ENCODE results near the gene SHH. TPM values are rescaled to one million over a fixed set of nuclear protein-coding genes. Genes with fewer than 3 reads are reported as not detected.

SHH gene
- total RNA-seq (2014; rRNA removed; shearing (Covaris generic)), result not detected in 2 replicates

DNA sequence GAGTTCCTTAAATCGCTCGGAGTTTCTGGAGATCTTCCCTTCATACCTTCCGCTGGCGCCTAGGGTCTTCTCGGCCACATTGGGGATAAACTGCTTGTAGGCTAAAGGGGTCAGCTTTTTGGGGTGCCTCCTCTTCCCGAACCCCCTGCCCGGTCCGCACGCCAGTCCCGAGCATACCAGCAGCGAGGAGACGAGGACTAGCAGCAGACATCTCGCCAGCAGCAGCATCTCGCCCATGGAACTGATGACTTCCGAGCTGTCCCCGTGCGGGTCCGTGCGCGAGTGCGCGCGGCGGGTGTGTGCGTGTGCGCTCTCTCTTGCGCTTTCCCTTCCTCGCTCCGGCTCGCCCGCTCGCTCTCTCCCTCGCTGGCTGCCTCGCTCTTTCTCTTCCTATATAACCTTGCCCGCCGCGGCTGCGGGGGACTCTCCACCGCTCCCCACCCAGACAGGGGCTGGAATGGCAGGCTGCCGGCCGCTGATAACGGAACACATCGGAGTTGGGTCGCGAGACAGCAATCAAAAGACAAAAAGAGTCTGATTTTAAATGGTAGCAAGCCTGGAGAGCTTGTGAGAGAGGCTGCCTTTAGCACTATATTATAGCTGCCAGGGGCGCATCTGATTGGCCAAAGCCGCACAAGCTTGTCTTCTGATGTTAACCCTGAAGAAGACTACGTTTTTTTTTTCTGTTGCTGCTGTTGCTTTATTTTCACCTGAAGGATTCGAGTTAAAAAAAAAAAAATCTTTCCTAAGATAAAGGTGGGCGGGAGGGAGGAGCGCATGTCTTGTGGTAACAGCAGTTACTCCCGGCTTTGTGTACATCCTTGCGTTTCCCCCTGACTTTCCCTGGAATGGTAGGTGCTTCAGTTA lies at the start of gene SHH:
SHH (minus strand) TSS at position 569 of the 867 bp plus-strand sequence; CDS start at position 228, 341 bp downstream.
- DNase-seq (ENCODE audit: low read depth), result no peak

DNA sequence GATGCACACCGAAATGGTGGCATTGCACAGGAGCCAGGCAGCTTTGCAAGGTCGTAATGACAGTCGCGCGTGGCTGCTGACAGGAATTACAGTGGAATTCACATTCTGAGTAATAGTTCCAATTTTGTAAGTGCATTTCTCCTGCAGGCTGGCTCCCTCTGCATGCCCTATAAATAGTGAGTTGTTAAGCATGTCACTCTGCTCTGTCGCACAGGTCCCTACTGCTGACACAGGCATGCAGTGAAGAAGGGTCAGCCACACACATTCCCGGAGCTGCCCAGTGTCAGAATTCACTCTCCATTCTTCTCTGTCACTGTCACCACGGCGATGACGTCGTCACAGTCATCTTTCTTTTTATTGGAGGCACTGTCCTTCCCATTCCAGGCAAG lies 49.2 kb upstream of the SHH start:
- no peak for DNase-seq (ENCODE audit: low read depth)

DNA sequence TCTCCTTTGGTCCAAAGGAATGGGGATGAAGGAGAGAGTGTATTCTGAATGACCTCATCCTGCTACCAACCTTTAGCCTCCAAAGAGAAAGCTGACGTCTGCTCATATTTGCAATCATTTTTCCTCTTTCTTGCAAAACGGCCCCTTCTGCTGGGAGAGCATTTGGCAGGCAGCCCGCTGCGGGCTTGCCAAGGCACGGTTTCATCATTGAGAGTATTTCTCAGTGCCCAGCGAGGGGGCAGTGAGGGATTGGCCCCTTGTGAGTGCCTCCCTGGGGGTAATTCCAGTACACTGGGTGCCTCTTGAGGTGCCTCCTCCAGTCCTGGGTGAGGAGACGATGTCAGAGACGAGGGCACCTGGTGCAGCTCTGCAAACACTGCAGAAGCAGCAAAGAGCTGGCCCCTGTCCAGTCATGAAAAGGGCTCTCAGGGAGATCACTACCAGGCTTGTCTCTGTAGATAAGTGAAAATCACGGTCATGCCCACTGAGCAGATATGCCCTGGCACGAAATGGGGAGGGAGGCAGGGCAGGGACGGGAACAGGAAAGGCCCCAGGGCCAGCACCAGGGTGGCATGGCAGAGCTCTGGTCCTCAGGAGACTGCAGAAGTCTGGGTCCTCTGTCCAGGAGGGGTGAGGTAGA lies 48.7 kb upstream of the SHH start:
- peak; percentile 60 for DNase-seq (ENCODE audit: low read depth)

DNA sequence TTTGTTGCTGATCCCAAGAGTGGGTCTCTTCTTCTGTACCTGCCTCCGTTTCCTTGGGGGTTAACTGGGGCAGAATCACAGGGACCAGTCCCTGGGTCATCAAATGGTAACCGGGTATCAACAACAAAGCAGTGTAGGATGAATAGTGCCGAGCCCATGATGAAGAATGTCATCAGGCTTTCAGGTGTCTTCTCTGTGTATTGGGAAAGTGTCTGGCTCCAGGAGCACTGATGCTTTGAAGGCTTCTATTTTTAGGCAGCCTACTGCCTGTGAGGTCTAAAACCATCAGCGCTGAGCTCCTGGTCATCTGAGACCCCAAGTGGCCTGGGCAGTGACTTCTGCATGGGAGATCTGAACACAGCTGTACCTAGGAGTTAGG lies 48.2 kb upstream of the SHH start:
- no peak for DNase-seq (ENCODE audit: low read depth)

DNA sequence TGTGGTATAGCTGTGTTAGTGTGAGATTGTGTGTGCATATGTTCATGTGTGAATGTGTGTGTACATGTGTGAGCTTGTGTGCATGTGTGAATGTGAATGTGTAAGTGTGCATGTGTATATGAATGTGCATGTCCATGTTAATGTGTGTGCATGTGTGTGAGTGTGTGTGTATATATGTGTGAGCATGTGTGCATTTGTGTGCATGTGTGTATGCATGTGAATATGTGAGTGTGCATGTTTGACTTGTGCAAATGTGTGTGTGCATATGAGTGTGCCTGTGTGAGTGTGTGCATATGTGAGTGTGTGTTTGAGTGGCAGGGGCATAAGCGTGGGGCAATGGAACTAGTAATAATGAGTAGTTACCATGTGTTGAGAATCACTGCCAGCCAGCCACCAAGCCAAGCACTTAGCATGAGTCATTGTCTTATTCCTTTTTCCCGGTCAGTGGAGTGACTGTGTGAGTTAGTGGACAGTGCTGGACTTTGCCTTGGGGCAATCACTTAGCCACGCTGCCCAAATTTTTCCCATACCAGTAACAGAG lies 46.3 kb upstream of the SHH start:
- peak; percentile 93 for DNase-seq (ENCODE audit: low read depth)

DNA sequence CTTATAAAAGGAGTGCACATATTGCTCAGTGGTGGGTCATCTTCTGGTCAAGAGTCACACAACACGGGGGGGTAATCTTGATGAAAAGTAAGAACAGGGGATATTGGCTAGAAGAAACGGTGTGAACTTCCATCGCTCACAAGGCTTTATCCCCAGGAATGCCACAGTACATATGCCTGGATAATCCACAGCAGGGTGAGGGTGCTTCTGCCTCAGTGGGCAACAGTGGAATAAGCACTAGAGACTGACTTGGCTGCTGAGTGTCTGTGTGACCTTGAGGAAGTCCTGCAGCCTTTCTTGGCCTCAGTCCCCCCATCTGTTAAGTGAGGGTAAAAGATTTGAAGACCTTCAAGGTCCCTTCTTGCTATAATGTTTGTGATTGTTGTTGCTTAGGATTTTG lies 44.9 kb upstream of the SHH start:
- no peak for DNase-seq (ENCODE audit: low read depth)

DNA sequence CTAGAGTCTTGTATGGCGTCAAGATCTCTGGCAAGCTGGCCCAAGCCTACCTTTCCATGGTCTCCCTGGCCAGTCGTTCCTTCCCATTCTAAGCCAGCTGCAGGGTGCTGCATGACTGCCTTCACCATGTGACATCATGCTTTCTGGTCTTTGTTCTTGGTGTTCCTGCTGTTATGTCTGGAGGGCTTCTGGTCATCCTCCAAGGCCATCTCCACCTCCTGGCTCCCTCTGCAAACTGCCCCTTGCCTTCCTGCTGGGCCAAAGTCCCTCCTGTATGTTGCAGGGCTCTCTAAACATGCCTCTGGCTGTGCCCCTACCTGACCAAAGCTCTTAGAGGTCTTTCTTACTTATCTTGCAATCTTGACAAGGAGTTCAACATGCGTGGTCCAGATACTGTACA lies 44.4 kb upstream of the SHH start:
- DNase-seq (ENCODE audit: low read depth), result no peak

DNA sequence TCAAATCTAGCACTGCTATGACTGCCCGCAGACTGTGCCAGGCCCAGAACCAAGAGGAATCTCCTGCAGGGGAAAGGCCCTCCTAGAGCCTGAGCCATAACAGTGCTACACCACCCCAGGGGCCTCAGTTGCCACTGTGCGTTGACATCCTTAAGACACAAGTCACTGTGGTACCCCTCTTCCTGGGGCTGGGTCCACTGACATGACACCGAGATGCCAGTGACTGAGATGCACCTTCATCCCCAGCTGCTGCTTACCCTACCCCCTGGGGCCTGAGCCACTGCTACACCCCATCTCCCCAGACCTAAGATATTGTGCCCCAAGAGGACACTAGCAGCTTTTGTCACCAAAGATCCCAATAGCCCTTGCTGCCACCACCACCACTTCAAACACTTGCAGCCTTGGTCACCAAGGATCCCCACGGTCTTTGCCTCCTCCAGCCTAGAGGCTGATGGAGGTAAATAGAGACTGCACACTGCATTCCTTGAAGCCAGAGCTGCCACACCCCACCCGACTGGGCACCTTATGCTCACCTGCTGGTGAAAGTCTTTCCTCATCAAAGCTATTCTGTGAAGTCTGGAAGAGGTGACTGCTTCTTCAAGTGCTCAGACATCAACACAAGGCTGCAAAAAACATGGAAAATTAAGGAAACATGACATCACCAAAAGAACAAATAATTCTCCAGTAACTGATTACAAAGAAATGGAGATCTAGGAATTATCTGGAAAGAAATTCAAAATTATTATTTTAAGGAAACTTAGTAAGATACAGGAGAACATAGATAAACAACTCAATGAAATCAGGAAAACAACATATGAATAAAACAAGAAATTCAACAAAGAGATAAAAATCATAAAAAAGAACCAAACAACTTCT lies 40.4 kb upstream of the SHH start:
- no peak for DNase-seq (ENCODE audit: low read depth)

DNA sequence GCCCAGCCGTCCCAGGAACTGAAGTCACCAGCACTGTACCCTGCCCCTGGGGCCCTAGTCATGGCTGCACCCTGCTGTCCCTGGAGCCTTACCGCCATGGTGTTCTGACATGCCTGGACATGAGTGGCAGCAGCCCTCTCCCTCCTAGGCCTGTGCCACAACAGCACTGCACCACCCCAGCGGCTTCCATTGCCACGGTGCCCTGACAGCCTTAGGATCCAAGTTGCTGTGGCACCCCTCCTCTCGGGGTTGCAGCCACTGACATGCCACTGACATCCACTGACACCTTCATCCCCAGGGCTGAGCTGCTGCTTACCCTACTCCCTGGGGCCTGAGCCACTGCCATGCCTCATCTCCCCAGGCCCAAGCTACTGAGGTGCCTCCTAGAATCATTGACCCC lies 39.6 kb upstream of the SHH start:
- no peak for DNase-seq (ENCODE audit: low read depth)

DNA sequence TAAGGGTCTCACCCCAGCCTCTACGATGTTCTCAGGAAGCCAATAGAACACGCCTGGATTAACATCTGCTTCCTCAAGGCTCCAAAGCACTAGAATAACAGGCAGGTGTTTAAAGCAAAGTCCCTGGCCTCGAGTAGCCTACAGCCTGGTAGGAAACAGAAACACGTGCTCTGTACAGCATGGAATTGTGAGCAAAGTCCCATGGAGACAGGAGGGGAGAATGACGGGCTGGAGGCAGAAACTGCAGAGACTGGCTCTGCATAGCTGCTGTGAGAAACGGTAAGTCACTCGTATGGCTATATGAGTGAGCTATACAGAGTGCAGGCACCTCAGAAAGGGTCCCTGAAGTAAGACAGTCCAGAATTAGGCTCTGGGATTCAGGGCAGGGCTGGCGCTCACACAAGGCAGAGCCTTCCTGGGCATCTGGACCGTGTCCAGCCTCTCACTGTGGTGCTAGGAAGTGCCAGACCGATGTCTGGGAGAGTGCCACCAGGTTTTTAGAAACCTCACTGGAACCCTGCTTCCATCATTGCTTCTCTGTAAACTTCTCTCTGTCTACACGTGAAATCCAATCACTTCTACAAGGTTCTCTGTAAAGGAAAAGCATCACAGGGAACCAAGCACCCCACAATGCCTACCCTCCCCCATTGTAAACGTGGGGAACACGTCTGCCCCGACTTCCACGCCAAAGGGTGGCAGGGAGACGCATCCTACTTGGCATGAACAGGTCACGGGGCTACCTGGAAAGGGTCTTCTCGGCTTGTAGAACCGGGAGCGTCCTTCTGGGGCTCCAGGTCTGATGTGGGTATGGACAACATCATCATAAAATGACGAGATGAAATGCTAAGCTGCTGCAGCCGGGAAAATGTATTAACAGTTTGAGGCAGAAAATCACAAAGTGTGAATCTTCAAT lies 38.8 kb upstream of the SHH start:
- DNase-seq (ENCODE audit: low read depth), result no peak

DNA sequence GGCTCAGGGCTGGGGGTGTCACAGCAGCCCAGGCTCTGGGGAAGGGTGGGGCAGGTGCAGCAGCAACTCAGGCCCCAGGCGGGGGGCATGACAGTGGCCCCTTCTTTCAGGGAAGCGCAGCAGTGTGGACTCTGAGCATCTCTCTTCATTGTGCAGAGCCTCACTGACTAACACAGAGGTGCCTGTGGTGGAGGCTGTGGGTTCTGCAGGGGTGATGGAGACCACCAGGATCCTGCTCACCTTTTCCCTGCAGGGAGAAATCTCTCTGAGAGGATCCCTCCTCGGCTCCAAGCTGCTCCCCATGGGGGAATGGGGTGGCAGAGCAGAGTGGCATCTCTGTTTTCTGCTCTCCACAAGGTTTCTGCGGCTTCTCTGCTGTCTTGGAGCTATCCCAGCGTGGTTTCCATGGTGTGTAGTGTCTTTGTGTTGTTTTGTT lies 37.8 kb upstream of the SHH start:
- no peak for DNase-seq (ENCODE audit: low read depth)

DNA sequence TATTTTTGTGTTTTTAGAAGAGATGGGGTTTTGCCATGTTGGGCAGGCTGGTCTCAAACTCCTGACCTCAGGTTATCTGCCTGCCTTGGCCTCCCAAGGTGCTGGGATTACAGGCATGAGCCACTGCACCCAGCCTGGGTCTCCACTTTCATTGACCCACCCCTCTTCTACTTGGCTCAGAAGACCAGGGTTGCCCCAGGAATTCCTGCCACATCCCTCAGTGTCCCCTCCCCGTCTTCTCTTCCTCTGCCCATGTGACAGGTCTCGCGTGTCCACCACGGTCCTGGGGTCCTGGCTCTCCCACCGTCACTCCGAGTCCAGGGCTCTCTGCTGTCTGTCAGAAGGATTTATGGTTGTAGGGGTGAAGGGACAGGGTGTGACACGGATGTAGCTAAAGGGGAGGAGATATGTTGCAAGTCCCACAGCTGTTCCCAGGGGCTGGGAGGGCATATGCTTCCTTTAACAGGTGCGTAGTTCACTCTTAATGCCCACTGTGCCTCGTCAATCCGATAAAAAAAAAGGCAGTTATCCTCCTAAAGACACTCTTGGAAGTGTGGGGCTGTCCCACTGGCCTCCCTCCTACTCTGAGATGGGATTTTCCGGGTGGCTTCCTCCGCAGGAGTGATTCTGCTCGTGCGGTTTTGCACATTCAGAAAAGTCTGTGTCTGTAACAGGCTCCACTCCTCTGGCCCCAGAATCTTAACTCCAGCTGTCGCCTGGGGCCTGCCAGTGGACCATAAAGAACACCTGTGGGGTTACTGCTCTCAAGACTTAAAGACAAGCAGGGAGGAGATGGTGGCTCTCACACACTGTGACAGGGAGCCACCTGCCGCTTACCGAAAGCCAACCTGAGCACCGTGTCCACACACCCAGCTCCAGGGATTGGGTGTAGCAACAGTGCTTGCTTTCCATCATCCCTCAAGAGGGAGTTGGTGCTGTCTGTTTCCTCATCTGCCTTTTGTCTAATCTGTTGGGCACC lies 36.7 kb upstream of the SHH start:
- no peak for DNase-seq (ENCODE audit: low read depth)

DNA sequence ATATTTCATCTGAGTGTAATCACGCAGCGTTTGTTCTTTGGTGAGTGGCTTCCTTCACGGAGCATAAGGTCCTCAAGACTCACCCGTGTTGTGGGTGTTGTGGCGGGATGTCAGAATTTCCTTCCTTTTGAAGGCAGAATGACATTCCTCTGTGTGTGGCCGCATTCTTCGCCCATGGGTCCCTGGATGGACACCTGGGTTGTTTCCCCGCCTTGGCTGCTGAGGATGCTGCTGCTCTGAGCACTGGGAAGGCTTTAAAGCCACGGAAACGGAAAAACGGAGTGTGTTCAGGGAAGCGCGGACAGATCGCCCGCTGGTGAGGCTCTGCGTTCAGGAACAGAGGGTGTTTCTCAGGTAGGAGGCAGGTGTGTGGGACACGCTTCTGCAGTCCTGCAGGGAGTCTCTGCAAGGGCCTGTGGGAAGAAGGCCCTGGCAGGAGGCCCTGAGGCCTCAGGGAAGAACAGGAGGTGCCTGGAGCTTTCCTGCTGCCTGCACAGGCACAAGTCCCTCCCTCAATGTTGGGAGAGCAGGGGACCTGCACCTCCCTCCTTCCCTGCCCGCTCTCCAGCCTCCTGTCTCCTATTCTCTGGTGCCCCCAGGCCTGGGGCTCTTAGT lies 35.7 kb upstream of the SHH start:
- DNase-seq (ENCODE audit: low read depth), result no peak

DNA sequence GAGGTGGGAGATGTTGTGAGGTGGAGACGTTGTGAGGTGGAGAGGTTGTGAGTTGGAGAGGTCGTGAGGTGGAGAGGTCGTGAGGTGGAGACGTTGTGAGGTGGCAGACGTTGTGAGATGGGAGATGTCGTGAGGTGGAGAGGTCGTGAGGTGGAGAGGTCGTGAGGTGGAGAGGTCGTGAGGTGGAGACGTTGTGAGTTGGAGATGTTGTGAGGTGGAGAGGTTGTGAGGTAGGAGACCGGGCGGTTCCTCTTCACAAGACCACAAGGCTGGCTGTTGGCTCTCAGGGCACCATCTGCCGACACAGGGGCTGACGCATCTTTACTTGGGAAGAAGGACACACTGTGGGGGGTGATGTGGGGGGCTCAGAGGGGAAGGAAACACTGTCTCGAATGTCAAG lies 34.7 kb upstream of the SHH start:
- DNase-seq (ENCODE audit: low read depth), result no peak

DNA sequence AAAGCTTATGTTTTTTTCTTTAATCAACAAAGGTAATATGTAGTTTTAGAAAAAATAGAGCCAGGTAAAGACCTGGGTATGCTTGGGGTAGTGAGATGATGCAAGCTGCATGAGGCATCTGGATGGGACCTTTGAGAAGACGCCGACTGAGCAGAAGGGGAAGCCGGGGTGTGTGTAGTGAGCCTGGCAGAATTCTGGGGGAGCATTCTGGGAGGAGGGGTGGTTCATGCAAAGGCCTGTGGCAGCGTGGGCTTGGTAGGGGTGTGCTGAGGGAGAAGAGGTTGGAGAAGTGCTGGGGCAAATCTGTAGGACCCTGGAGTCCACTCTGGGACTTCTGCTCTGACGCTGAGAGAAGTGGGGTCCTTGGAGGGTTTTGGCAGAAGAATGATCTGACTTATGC lies 33.9 kb upstream of the SHH start:
- DNase-seq (ENCODE audit: low read depth), result no peak

DNA sequence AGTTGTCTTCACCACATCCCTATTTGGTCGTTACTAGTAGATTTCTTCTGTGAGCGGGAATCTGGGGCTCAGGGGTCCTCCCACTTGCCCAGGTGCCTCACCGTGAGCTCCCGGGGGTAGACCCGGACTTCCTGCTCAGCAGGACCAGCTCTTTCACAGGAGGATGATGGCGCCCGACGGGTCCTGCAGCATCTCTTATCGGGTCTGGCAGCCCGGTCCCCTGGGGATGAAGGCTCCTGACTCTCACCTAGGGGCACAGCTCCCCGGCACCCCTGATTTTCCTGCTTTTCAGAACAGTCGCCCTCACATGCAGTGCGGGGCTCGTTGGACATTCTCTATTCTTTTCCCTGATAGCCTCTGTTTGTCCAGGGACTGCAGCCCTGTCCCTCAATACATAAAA lies 33.0 kb upstream of the SHH start:
- no peak for DNase-seq (ENCODE audit: low read depth)

DNA sequence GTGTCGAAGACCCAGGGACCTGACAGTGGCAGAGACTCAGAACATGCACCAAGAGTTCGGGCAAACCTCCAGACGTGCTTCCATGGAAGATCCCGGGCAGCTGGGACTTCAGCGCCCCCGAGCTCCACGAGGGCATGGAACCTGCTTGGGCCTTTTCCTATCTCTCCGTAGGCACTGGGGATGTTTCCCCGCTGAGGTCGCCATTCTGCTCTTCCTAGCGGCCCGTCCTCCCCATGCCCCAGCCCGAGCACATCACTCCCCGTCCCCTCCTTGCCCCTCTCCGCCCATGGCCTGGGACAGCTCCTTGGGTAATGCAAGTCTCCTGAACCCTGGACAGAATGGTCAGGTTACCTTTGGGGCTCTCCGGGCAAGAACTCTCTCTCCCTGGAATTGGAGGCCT lies 32.3 kb upstream of the SHH start:
- no peak for DNase-seq (ENCODE audit: low read depth)

DNA sequence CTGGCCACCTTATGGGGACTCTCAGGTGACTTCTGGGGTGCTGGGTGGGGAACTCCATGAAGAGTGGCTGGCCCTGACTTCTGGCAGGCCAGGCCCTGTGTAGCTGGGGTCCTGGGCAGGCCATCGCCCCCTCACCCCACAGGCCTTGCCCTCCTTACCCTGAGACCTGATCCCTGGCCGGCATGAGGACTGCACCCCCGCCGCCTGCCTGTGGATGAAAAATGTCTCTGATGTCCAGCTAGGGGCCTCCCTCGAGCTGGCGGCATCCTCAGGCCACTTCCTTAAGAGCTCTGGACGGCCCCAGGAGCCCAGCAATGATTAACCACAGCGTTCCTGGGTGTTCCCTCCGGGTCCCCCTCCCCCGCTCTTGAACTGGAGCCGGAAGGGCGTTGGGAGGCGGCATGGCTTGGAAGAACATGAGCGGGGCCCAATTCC lies 31.8 kb upstream of the SHH start:
- peak; percentile 34 for DNase-seq (ENCODE audit: low read depth)

DNA sequence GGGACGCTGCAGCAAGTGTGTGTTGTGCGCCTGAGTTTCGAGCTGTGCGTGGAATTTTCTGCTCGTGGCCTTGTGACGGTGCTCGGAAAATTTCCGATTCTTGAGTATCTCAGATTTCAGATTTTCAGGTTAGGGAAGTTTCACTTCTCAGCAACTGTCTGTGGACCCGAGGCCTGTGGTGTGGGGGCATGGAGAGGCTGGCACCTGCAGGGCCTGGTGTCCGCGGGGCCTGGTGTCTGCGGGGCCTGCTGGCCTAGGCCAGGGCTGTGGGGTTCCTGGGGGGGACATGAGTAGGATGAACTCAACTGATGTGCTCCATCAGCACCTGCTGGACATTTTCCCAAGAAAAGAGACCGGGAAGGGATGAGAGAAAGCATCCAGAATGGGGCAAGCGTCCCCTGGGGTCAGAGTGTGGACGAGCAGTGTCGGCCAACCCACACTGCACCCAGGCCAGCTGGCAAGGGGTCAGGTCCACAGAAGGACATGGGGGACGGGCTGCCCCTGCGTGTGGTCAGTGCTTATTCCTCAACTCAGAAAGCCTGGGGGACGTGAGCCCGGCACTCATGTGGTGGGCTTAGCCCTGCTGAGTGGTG lies 31.3 kb upstream of the SHH start:
- no peak for DNase-seq (ENCODE audit: low read depth)
